Upper lobe of left lung (tissue), 6 donors: ENCODE data around the gene ZNRF4. TPM values are rescaled to one million over a fixed set of nuclear protein-coding genes. Genes with fewer than 3 reads are reported as not detected.
"Not testable (repeated sequence)": the region's sequence is repeated elsewhere in the genome, so short reads cannot be mapped to it uniquely, and the experiment has no call there.

Source experiments
- ATAC-seq, 2 donors: fragments of 200-7000 bp; cut with Tn5 transposase; one replicate each; pipeline ENCODE4 v1.9.1; 2022; ENCODE audit warnings: mild to moderate bottlenecking in 2 of 2, moderate library complexity in 2 of 2; ENCODE audit not compliant: low FRiP score in 2 of 2
- DNase-seq, 2 donors: peaks; one replicate each; pipeline ENCODE4 v3.0.0-alpha.2; 2019 to 2020
- H3K27ac ChIP-seq, 4 donors: fragments of 200-600 bp; sonication (generic); one replicate each; pipeline ENCODE4 v1.5.1; 2016 to 2019
- H3K27me3 ChIP-seq, 4 donors: fragments of 200-600 bp; sonication (generic); one replicate each; pipeline ENCODE4 v1.5.1; 2017 to 2019
- H3K36me3 ChIP-seq, 4 donors: fragments of 200-600 bp; sonication (generic); one replicate each; pipeline ENCODE4 v1.5.1; 2016 to 2019
- H3K4me1 ChIP-seq, 4 donors: fragments of 200-600 bp; sonication (generic); one replicate each; pipeline ENCODE4 v1.5.1; 2018 to 2019
- H3K4me3 ChIP-seq, 4 donors: fragments of 200-600 bp; sonication (generic); one replicate each; pipeline ENCODE4 v1.5.1; 2017 to 2019; ENCODE audit warnings: mild to moderate bottlenecking in 2 of 4, moderate library complexity in 1 of 4
- H3K9me3 ChIP-seq, 4 donors: fragments of 200-600 bp; sonication (generic); one replicate each; pipeline ENCODE4 v1.5.1; 2018 to 2019
- CTCF ChIP-seq, 6 experiments: fragments of 450-650 bp in 4 of 6; fragments of 200-600 bp in 2 of 6; sonication (generic) in 2 of 6; IDR thresholded peaks; one replicate each; pipeline ENCODE4 v1.5.1; 2016 to 2019; ENCODE audit warnings: antibody characterized with exemption in 6 of 6
- EP300 ChIP-seq, 4 donors: sonication (generic); formaldehyde crosslinking; IDR thresholded peaks; one replicate each; pipeline ENCODE4 v1.5.1; 2017; ENCODE audit warnings: antibody characterized with exemption in 4 of 4, control low read depth in 2 of 4
- POLR2A ChIP-seq, 4 donors: fragments of 450-650 bp; IDR thresholded peaks; one replicate each; pipeline ENCODE4 v1.5.1; 2016 to 2017; ENCODE audit warnings: antibody characterized with exemption in 4 of 4, mild to moderate bottlenecking in 2 of 4
- POLR2AphosphoS5 ChIP-seq, 2 donors: sonication (generic); formaldehyde crosslinking; IDR thresholded peaks; one replicate each; pipeline ENCODE4 v1.5.1; 2017; ENCODE audit warnings: antibody characterized with exemption in 2 of 2
- WGBS, 2 donors: methylation state at CpG; one replicate each; pipeline ENCODE4 v1.1.5; 2017 to 2018; 5-methylcytosine and 5-hydroxymethylcytosine counted together
- total RNA-seq, 6 donors: library from RNA; depleted of rRNA in 4 of 6; stranded (reverse); fragments of >200 nt in 4 of 6; gene quantifications; one replicate each; pipeline versions ENCODE4 v1.1.0 to v1.2.1, GENCODE V29; 2016 to 2021
- donor health status: DM: no; HTN: no; CAD: no; lungs with moderate emphysema.
- donor health status: DM: no; HTN: yes; CAD: no; lungs with severe emphysema.

Gene ZNRF4
- total RNA-seq, 6 donors from 2014 or later, result not detected

- Histone ChIP-seq H3K4me1 (no peaks in the 10 kb centered on the region), H3K27ac (no peak overlapping the region), H3K4me3 (no peak overlapping the region), H3K9me3 (peaks cover 4 to 16% (median 10%) of the 10 kb centered on the region in 4 donors), H3K36me3 (no peaks in the 10 kb centered on the region), H3K27me3 (peaks cover 0 to 6% (median 2%) of the 10 kb centered on the region in 4 donors)
- no peak for ATAC-seq
- DNase-seq, result no peak
- no peak for TF ChIP-seq POLR2AphosphoS5 (IDR thresholded peaks at IDR 0.05)
- TF ChIP-seq EP300 (IDR thresholded peaks at IDR 0.05), result no peak
- TF ChIP-seq CTCF (IDR thresholded peaks at IDR 0.05), result no peak
- no peak for TF ChIP-seq POLR2A (IDR thresholded peaks at IDR 0.05)
- 77 to 78% methylated on average over 2 of the region's 2 CpGs for WGBS, 2 donors
Observed at GRCh38 chr19:5481957-5482356, 26.7 kb downstream of the ZNRF4 start.

- H3K9me3 ChIP-seq, result peaks cover 4 to 16% (median 10%) of the 10 kb centered on the region in 4 donors
- DNase-seq, result no peak
- no peak for TF ChIP-seq EP300 (IDR thresholded peaks at IDR 0.05)
- no peak for TF ChIP-seq POLR2A (IDR thresholded peaks at IDR 0.05)
- no peak for TF ChIP-seq CTCF (IDR thresholded peaks at IDR 0.05)
- no peak for TF ChIP-seq POLR2AphosphoS5 (IDR thresholded peaks at IDR 0.05)
- no peak overlapping the region for H3K27ac ChIP-seq
- no peaks in the 10 kb centered on the region for H3K27me3 ChIP-seq
- no peaks in the 10 kb centered on the region for H3K36me3 ChIP-seq
- no peaks in the 10 kb centered on the region for H3K4me1 ChIP-seq
- WGBS, 2 donors, result 27 to 39% methylated on average over 6 to 13 of the region's 13 CpGs
- H3K4me3 ChIP-seq, result no peak overlapping the region
- no peak for ATAC-seq
Observed at GRCh38 chr19:5484398-5485285, 29.4 kb downstream of the ZNRF4 start.

GRCh38 chr19:5485286-5485636 lies 30.0 kb downstream of the ZNRF4 start:
- Histone ChIP-seq H3K27me3 (no peaks in the 10 kb centered on the region), H3K36me3 (no peaks in the 10 kb centered on the region), H3K4me3 (no peak overlapping the region), H3K4me1 (no peaks in the 10 kb centered on the region), H3K9me3 (peaks cover 4 to 16% (median 10%) of the 10 kb centered on the region in 4 donors), H3K27ac (no peak overlapping the region)
- TF ChIP-seq POLR2A (IDR thresholded peaks at IDR 0.05) (no peak), CTCF (IDR thresholded peaks at IDR 0.05) (no peak), POLR2AphosphoS5 (IDR thresholded peaks at IDR 0.05) (no peak), EP300 (IDR thresholded peaks at IDR 0.05) (no peak)
- WGBS, 2 donors, result 69 to 70% methylated on average over 3 of the region's 3 CpGs
- DNase-seq (no peak), ATAC-seq (no peak)

GRCh38 chr19:5485658-5486057 lies 30.4 kb downstream of the ZNRF4 start:
- 81 to 88% methylated on average over 4 of the region's 4 CpGs for WGBS, 2 donors
- not testable (repeated sequence) for ATAC-seq

GRCh38 chr19:5487222-5487621 lies 32.0 kb downstream of the ZNRF4 start:
- DNase-seq, result no peak
- H3K4me1 ChIP-seq, result no peaks in the 10 kb centered on the region
- no peak overlapping the region for H3K4me3 ChIP-seq
- ATAC-seq, result no peak
- peaks cover 2 to 8% (median 4%) of the 10 kb centered on the region in 4 donors for H3K9me3 ChIP-seq
- H3K36me3 ChIP-seq, result no peaks in the 10 kb centered on the region
- WGBS, 2 donors, result 58 to 66% methylated on average over 7 of the region's 7 CpGs
- peaks cover 0 to 2% (median 0%) of the 10 kb centered on the region in 4 donors for H3K27me3 ChIP-seq
- no peak for TF ChIP-seq EP300 (IDR thresholded peaks at IDR 0.05)
- no peak for TF ChIP-seq POLR2A (IDR thresholded peaks at IDR 0.05)
- TF ChIP-seq CTCF (IDR thresholded peaks at IDR 0.05), result no peak
- no peak for TF ChIP-seq POLR2AphosphoS5 (IDR thresholded peaks at IDR 0.05)
- no peak overlapping the region for H3K27ac ChIP-seq

More at GRCh38 chr19:5485658-5486057, 30.4 kb downstream of the ZNRF4 start:
- H3K4me3 ChIP-seq, H3K36me3 ChIP-seq, DNase-seq, H3K27ac ChIP-seq, H3K4me1 ChIP-seq, H3K27me3 ChIP-seq: not testable (repeated sequence)
- H3K9me3 ChIP-seq, result peaks cover 4 to 16% (median 10%) of the 10 kb centered on the region in 4 donors
